ENCODE measurements around the gene CIT.
"Not testable (repeated sequence)": the region's sequence is repeated elsewhere in the genome, so short reads cannot be mapped to it uniquely, and the experiment has no call there.

Gene CIT

DNA sequence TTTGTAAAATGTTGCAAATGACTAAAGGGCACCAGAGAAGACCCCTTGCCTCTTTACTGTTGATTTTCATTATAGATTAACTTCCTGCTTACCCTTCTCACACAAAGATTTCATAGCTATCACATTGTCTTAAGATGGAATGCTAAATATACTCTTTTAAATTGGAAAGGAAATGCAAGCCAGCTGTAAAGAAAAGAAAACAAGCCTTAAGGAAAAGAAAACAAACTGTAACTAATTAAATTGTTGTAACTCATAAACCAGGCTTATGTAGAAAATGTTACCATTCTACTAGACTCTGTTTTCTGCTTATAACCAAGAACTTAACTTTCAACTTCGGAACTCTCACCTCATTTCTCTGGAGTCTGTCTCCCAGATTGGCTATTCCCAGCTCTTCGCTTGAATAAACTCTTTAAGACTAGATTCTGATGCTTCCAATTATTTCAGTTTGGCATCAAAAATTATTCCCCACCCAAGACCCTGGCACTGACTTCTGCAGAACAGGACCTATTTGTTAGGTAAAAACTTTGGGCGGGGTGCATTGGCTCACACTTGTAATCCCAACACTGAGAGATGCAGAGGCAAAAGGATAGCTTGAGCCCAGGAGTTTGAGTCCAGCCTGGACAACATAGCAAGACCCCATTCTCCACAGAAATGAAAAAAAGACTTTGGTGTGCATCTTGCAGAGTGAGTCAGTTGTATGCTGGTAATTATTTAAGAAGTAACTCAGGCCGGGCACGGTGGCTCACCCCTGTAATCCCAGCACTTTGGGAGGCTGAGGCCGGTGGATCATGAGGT lies 36.6 kb upstream of the CIT start:
- TF ChIP-seq, protein P1, sequence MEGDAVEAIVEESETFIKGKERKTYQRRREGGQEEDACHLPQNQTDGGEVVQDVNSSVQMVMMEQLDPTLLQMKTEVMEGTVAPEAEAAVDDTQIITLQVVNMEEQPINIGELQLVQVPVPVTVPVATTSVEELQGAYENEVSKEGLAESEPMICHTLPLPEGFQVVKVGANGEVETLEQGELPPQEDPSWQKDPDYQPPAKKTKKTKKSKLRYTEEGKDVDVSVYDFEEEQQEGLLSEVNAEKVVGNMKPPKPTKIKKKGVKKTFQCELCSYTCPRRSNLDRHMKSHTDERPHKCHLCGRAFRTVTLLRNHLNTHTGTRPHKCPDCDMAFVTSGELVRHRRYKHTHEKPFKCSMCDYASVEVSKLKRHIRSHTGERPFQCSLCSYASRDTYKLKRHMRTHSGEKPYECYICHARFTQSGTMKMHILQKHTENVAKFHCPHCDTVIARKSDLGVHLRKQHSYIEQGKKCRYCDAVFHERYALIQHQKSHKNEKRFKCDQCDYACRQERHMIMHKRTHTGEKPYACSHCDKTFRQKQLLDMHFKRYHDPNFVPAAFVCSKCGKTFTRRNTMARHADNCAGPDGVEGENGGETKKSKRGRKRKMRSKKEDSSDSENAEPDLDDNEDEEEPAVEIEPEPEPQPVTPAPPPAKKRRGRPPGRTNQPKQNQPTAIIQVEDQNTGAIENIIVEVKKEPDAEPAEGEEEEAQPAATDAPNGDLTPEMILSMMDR (IDR thresholded peaks at IDR 0.05; ENCODE audit: borderline replicate concordance, insufficient read depth, low read depth, low read length): no peak
- H3K4me3 ChIP-seq (ENCODE audit: low read depth, low read length): no peak overlapping the region

DNA sequence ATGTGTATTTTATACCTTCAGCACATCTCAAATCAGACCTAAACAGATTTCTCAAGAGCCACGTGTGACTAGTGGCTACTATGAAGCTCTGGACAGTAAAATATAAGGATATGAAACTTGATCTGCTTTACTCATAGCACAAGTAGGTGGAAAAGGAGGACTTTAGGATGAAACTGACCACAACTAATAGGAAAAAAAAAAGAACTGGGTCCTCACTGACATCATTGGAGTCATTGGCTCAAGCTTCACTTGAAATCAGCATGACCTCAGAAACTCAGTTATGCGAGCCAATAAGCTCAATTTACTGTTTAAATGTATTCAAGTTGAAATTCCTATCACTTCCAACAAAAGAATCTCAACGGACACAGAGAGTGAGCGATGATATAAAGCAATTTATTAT lies 34.1 kb upstream of the CIT start:
- no peak overlapping the region for H3K4me3 ChIP-seq (ENCODE audit: low read depth, low read length)
- TF ChIP-seq, protein P1 (IDR thresholded peaks at IDR 0.05; ENCODE audit: borderline replicate concordance, insufficient read depth, low read depth, low read length): no peak

- TF ChIP-seq, protein P1 (IDR thresholded peaks at IDR 0.05; ENCODE audit: borderline replicate concordance, insufficient read depth, low read depth, low read length): no peak
- no peak overlapping the region for H3K4me3 ChIP-seq (ENCODE audit: low read depth, low read length)
These were observed 33.5 kb upstream of the CIT start for GRCh38 chr12:119910586-119910985.

- no peak overlapping the region for H3K4me3 ChIP-seq (ENCODE audit: low read depth, low read length)
These were observed 25.0 kb upstream of the CIT start for GRCh38 chr12:119902084-119902509.

GRCh38 chr12:119901670-119902069 lies 24.6 kb upstream of the CIT start:
- H3K4me3 ChIP-seq (ENCODE audit: low read depth, low read length): no peak overlapping the region
- TF ChIP-seq, protein P1 (IDR thresholded peaks at IDR 0.05; ENCODE audit: borderline replicate concordance, insufficient read depth, low read depth, low read length): no peak

More at GRCh38 chr12:119902084-119902509, 25.0 kb upstream of the CIT start:
- TF ChIP-seq, protein P1 (IDR thresholded peaks at IDR 0.05; ENCODE audit: borderline replicate concordance, insufficient read depth, low read depth, low read length): peak; percentile 91

DNA sequence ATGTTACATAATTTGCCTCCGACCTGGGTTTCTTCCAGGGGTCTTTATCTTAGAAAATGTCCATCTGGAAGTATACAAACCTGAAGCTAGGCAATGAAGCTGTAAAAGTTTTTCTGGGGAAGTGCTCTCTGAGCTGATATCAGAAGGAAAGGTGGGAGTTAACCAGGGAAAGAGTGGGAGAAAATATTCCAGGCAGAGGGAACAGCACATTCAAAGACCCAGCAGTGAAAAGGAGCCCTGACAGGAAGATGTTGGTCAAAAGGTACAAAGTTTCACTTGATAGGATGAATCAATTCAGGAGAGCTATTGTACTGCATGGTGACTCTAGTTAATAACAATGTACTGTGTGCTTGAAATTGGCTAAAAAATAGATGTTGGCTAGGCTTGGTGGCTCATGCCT lies 17.8 kb upstream of the CIT start:
- TF ChIP-seq, protein P1 (IDR thresholded peaks at IDR 0.05; ENCODE audit: borderline replicate concordance, insufficient read depth, low read depth, low read length): no peak

GRCh38 chr12:119892611-119893010 lies 15.5 kb upstream of the CIT start:
- not testable (repeated sequence) for H3K4me3 ChIP-seq (ENCODE audit: low read depth, low read length)

More for the DNA sequence above, 17.8 kb upstream of the CIT start:
- H3K4me3 ChIP-seq (ENCODE audit: low read depth, low read length): no peak overlapping the region

All from GM12875 (cell line).